Neural progenitor cell (in vitro differentiated cells): Measurements from ENCODE around the gene CD276. TPM values are rescaled to one million over a fixed set of nuclear protein-coding genes. Genes with fewer than 3 reads are reported as not detected.

Experiments used
- DNase-seq: peaks from one replicate; pipeline ENCODE4 v3.0.0-alpha.2; 2016; ENCODE audit warnings: low spot score
- H2AFZ ChIP-seq: fragments of 200-600 bp; sonication (generic); replicated peaks from 2 replicates; pipeline ENCODE4 v1.6.1; 2016; ENCODE audit warnings: antibody characterized with exemption
- H3F3A ChIP-seq: fragments of 200-600 bp; sonication (generic); 2 replicates; pipeline ENCODE4 v1.6.1; 2016; ENCODE audit warnings: antibody characterized with exemption, low read depth
- H3K27ac ChIP-seq: fragments of 200-600 bp; sonication (generic); 2 replicates; pipeline ENCODE4 v1.5.1; 2016; ENCODE audit warnings: mild to moderate bottlenecking
- H3K27me3 ChIP-seq: fragments of 200-600 bp; sonication (generic); 2 replicates; pipeline ENCODE4 v1.6.1; 2016; ENCODE audit warnings: mild to moderate bottlenecking, moderate library complexity
- H3K36me3 ChIP-seq: fragments of 200-600 bp; sonication (generic); 2 replicates; pipeline ENCODE4 v1.5.1; 2016
- H3K4me1 ChIP-seq: fragments of 200-600 bp; sonication (generic); 2 replicates; pipeline ENCODE4 v1.6.1; 2016; ENCODE audit warnings: mixed run types
- H3K4me2 ChIP-seq: fragments of 200-600 bp; sonication (generic); 2 replicates; pipeline ENCODE4 v1.6.1; 2016
- H3K4me3 ChIP-seq: fragments of 200-600 bp; sonication (generic); 2 replicates; pipeline ENCODE4 v1.5.1; 2016
- H3K79me2 ChIP-seq: fragments of 200-600 bp; sonication (generic); 2 replicates; pipeline ENCODE4 v1.6.1; 2016; ENCODE audit warnings: low read depth
- H3K9ac ChIP-seq: fragments of 200-600 bp; sonication (generic); 2 replicates; pipeline ENCODE4 v1.6.1; 2016
- H3K9me3 ChIP-seq: fragments of 200-600 bp; sonication (generic); 2 replicates; pipeline ENCODE4 v1.5.1; 2016; ENCODE audit warnings: low read depth
- H4K20me1 ChIP-seq: fragments of 200-600 bp; sonication (generic); 2 replicates; pipeline ENCODE4 v1.6.1; 2016; ENCODE audit warnings: low read depth
- H3K27ac Mint-ChIP-seq: 3 replicates; pipeline ENCODE4 v1.8.0; 2021; ENCODE audit warnings: mixed read lengths
- H3K27me3 Mint-ChIP-seq: 2 replicates; pipeline ENCODE4 v1.8.0; 2022; ENCODE audit warnings: low read depth, mild to moderate bottlenecking, inconsistent platforms, moderate library complexity, mixed read lengths; ENCODE audit not compliant: insufficient read depth
- H3K36me3 Mint-ChIP-seq: 3 replicates; pipeline ENCODE4 v1.8.0; 2021; ENCODE audit warnings: mixed read lengths
- H3K4me1 Mint-ChIP-seq: 3 replicates; pipeline ENCODE4 v1.8.0; 2021; ENCODE audit warnings: mixed read lengths
- H3K4me3 Mint-ChIP-seq: 3 replicates; pipeline ENCODE4 v1.8.0; 2021; ENCODE audit warnings: mild to moderate bottlenecking, moderate library complexity, mixed read lengths
- H3K9me3 Mint-ChIP-seq: 3 replicates; pipeline ENCODE4 v1.8.0; 2020; ENCODE audit warnings: mixed read lengths
- EZH2 ChIP-seq: fragments of 200-600 bp; sonication (generic); IDR thresholded peaks from 2 replicates; pipeline ENCODE4 v1.6.1; 2017; ENCODE audit warnings: antibody characterized with exemption, mild to moderate bottlenecking, moderate library complexity
- EZH2phosphoT487 ChIP-seq: fragments of 200-600 bp; sonication (generic); IDR thresholded peaks from 2 replicates; pipeline ENCODE4 v1.6.1; 2017; ENCODE audit warnings: antibody characterized with exemption
- total RNA-seq: library from RNA; depleted of rRNA; stranded (reverse); fragments of >200 nt; gene quantifications from 2 replicates; pipeline ENCODE4 v1.2.3, GENCODE V29; 2015; ENCODE audit warnings: low replicate concordance
- TF ChIP-seq, protein P1 (sequence below): fragments of 200-600 bp; sonication (generic); IDR thresholded peaks from 2 replicates; pipeline ENCODE4 v1.5.1; 2017; ENCODE audit warnings: antibody characterized with exemption, mild to moderate bottlenecking

Gene CD276
- total RNA-seq, 1 donor from 2014 or later: 62.2 TPM

DNA sequence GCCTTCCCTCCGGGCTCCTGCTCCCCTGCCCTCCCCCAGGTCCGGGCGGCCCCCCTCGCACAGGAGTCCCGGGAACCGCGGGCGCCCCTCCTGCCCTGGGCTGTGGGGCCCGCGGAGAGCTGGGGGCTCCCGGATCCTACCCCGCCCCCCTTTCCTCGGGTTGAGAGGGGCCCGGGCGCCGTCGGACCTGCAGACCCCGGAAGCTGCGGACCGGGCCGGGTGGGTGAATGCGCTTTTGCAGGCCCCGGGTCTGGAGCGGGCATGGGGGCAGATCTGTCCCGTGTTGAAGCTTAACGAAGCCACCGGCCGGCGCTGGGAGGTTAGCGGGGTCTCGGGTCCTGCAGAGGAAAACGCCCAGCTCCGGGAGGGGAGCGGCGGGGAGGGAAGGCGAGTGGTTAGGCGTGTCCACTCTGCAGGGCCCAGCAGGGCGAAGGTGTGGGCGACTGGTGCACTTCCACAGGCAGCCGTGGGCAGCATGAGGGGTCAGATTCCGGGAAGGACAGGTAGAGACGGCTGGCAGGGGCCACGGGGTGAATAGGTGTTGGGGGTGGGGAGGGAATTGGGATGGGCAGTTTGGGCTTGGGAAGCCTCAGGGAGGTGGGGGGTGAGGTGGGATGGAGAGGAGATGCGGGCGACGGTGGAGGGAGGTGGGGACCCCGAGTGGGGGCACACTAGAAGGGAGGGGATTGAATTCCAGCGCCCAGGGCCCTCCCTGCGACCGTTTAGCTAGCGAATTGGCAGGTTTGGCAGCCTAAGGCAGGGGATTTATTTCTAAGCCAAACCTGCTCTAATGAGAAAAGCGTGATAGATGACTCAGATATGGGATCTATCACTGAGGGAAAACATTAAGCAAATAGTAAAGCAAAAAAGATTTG lies 635 bp downstream of the CD276 start:
- H3K36me3 Mint-ChIP-seq: no peaks in the 10 kb centered on the region
- Histone ChIP-seq H3K9me3 (no peaks in the 10 kb centered on the region), H3K4me1 (peaks cover 28% of the 10 kb centered on the region), H3K4me2 (peak overlapping the region; percentile 81), H3K4me3 (peak overlapping the region; percentile 96), H3K36me3 (no peaks in the 10 kb centered on the region), H3K27me3 (no peaks in the 10 kb centered on the region), H2AFZ (peak overlapping the region; percentile 48), H4K20me1 (peaks cover 47% of the 10 kb centered on the region), H3K27ac (peak overlapping the region; percentile 92), H3K9ac (peak overlapping the region; percentile 90), H3K79me2 (peaks cover 54% of the 10 kb centered on the region), H3F3A (peaks cover 18% of the 10 kb centered on the region)
- TF ChIP-seq EZH2phosphoT487 (no peak), EZH2 (no peak)
- TF ChIP-seq, protein P1, sequence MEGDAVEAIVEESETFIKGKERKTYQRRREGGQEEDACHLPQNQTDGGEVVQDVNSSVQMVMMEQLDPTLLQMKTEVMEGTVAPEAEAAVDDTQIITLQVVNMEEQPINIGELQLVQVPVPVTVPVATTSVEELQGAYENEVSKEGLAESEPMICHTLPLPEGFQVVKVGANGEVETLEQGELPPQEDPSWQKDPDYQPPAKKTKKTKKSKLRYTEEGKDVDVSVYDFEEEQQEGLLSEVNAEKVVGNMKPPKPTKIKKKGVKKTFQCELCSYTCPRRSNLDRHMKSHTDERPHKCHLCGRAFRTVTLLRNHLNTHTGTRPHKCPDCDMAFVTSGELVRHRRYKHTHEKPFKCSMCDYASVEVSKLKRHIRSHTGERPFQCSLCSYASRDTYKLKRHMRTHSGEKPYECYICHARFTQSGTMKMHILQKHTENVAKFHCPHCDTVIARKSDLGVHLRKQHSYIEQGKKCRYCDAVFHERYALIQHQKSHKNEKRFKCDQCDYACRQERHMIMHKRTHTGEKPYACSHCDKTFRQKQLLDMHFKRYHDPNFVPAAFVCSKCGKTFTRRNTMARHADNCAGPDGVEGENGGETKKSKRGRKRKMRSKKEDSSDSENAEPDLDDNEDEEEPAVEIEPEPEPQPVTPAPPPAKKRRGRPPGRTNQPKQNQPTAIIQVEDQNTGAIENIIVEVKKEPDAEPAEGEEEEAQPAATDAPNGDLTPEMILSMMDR: no peak
- DNase-seq: peak; percentile 71
- peaks cover 41% of the 10 kb centered on the region for H3K4me1 Mint-ChIP-seq
- H3K4me3 Mint-ChIP-seq: peak overlapping the region; percentile 94
- peaks cover 9% of the 10 kb centered on the region for H3K27me3 Mint-ChIP-seq
- H3K27ac Mint-ChIP-seq: peak overlapping the region; percentile 88
- H3K9me3 Mint-ChIP-seq: no peaks in the 10 kb centered on the region

- H3F3A ChIP-seq: peaks cover 21% of the 10 kb centered on the region
- H3K9ac ChIP-seq: no peak overlapping the region
- no peak overlapping the region for H3K27ac ChIP-seq
- peaks cover 31% of the 10 kb centered on the region for H3K4me1 ChIP-seq
- no peaks in the 10 kb centered on the region for H3K36me3 ChIP-seq
- H3K27me3 Mint-ChIP-seq: peaks cover 9% of the 10 kb centered on the region
- H3K4me3 ChIP-seq: peak overlapping the region; percentile 96
- H3K4me1 Mint-ChIP-seq: peaks cover 41% of the 10 kb centered on the region
- no peak overlapping the region for H2AFZ ChIP-seq
- H3K36me3 Mint-ChIP-seq: no peaks in the 10 kb centered on the region
- H3K4me3 Mint-ChIP-seq: peak overlapping the region; percentile 94
- DNase-seq: no peak
- no peaks in the 10 kb centered on the region for H3K9me3 ChIP-seq
- H3K9me3 Mint-ChIP-seq: no peaks in the 10 kb centered on the region
- H3K27ac Mint-ChIP-seq: peak overlapping the region; percentile 59
- H3K79me2 ChIP-seq: peaks cover 65% of the 10 kb centered on the region
- peaks cover 58% of the 10 kb centered on the region for H4K20me1 ChIP-seq
- no peaks in the 10 kb centered on the region for H3K27me3 ChIP-seq
- H3K4me2 ChIP-seq: peak overlapping the region; percentile 81
- no peak for TF ChIP-seq EZH2phosphoT487
- no peak for TF ChIP-seq EZH2
- TF ChIP-seq, protein P1: no peak
These were observed 1.8 kb downstream of the CD276 start for GRCh38 chr15:73685981-73686380.

DNA sequence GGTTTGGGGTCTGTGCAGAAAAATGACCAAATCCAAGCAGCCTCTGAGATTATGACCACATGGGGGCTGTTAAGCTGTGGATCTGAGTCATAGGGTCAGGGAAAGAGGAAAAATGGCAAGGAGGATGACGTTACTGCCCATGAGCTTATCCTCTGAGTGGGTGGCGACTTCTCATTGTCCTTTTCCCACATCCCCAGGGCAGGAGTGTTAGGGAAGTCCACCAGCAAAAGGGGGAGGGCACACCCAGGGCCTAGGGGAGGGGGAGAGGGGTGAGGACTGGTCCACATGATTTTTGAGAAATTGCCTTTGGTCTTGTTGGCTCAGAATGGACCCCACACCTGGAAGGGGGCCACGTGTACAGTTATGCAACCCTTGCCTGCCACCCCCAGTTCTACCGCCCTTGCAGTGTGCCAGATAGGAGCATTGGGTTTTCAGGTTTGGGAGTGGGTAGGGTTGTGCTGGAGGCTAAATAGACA lies 2.6 kb downstream of the CD276 start:
- H3K27me3 ChIP-seq: no peaks in the 10 kb centered on the region
- H2AFZ ChIP-seq: no peak overlapping the region
- H3K4me3 Mint-ChIP-seq: peak overlapping the region; percentile 94
- H3K27ac Mint-ChIP-seq: peak overlapping the region; percentile 59
- H3K4me2 ChIP-seq: peak overlapping the region; percentile 81
- no peak overlapping the region for H3K4me3 ChIP-seq
- peaks cover 39% of the 10 kb centered on the region for H3K4me1 ChIP-seq
- H3K4me1 Mint-ChIP-seq: peaks cover 41% of the 10 kb centered on the region
- no peaks in the 10 kb centered on the region for H3K36me3 ChIP-seq
- DNase-seq: no peak
- H3F3A ChIP-seq: peaks cover 24% of the 10 kb centered on the region
- no peak overlapping the region for H3K27ac ChIP-seq
- no peak for TF ChIP-seq EZH2
- no peak for TF ChIP-seq EZH2phosphoT487
- TF ChIP-seq, protein P1: no peak
- peaks cover 74% of the 10 kb centered on the region for H3K79me2 ChIP-seq
- H4K20me1 ChIP-seq: peaks cover 67% of the 10 kb centered on the region
- H3K9me3 ChIP-seq: no peaks in the 10 kb centered on the region
- H3K27me3 Mint-ChIP-seq: peaks cover 7% of the 10 kb centered on the region
- H3K36me3 Mint-ChIP-seq: no peaks in the 10 kb centered on the region
- H3K9me3 Mint-ChIP-seq: no peaks in the 10 kb centered on the region
- no peak overlapping the region for H3K9ac ChIP-seq
